GM19468 (cell line): ENCODE data around the gene TLR3.
"Not testable (repeated sequence)": the region's sequence is repeated elsewhere in the genome, so short reads cannot be mapped to it uniquely, and the experiment has no call there.

Experiments
- ATAC-seq: cut with Tn5 transposase; IDR thresholded peaks from one replicate; pipeline ENCODE4 v1.9.1; 2021; ENCODE audit warnings: mild to moderate bottlenecking, moderate library complexity, moderate number of reproducible peaks; ENCODE audit not compliant: unreplicated experiment; ENCODE audit errors: extremely low read depth

TLR3 gene

GRCh38 chr4:186040316-186040715 lies 28.6 kb upstream of the TLR3 start:
- ATAC-seq = no peak

DNA sequence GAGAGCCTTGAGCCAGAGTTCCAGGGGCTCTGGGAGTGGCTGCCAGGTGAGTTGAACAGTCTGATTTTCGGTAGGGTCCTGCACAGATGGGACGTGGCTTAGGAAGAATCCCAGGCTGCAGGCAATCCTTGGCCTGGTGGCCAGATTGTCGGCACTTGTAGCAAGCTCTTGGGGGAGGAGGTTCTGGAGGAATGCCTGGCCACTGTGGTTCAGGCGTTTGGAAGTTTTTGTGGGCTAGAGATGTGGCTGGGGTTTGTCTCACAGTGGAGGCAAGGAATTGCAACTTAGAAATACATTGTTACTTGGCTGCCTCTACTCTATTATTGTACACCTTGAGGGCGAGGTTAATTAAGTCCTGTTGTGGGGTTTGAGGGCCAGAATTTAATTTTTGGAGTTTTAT lies 21.5 kb upstream of the TLR3 start:
- not testable (repeated sequence) for ATAC-seq

DNA sequence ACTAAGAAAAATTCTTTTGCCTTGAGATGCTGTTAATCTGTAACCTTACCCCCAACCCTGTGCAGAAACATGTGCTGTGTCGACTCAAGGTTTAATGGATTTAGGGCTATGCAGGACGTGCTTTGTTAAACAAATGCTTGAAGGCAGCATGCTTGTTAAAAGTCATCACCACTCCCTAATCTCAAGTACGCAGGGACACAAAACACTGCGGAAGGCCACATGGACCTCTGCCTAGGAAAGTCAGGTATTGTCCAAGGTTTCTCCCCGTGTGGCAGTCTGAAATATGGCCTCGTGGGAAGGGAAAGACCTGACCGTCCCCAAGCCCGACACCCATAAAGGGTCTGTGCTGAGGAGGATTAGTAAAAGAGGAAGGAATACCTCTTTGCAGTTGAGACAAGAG lies 18.8 kb upstream of the TLR3 start:
- not testable (repeated sequence) for ATAC-seq

- no peak for ATAC-seq
These were observed 17.9 kb upstream of the TLR3 start for GRCh38 chr4:186051096-186051495.

GRCh38 chr4:186058253-186058979 lies 10.5 kb upstream of the TLR3 start:
- peak; percentile 94 for ATAC-seq

- ATAC-seq = no peak
These were observed 10.0 kb upstream of the TLR3 start for GRCh38 chr4:186058980-186059316.

- ATAC-seq = no peak
These were observed 7.0 kb upstream of the TLR3 start for GRCh38 chr4:186061921-186062320.

- peak; percentile 80 for ATAC-seq
These were observed 1.1 kb upstream of the TLR3 start for GRCh38 chr4:186067757-186068385.

DNA sequence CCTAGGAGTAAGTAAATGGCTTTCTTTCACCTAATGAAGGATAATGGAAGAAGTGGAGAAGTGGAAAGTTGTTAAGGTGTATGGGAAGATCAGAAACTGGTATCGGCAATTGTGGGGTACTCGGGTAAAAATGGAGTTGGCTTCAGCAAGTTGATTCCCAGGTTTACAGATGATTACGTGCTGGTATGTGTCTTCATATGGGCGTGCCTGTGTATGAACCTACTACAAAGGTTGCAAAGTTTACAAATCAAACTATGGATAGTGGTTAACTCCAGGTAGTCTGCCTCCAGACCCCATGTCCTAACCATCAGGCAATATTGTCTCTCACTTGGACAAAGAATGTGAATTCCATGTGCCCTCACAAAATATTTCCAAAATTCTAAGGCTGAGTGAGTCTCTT lies 773 bp downstream of the TLR3 start:
- ATAC-seq = no peak

GRCh38 chr4:186072516-186072915 lies 3.6 kb downstream of the TLR3 start:
- ATAC-seq = no peak

GRCh38 chr4:186074189-186074588 lies 5.2 kb downstream of the TLR3 start:
- ATAC-seq = no peak

GRCh38 chr4:186078981-186079638 lies 10.2 kb downstream of the TLR3 start:
- ATAC-seq = no peak

- no peak for ATAC-seq
These were observed 10.7 kb downstream of the TLR3 start for GRCh38 chr4:186079694-186080093.

DNA sequence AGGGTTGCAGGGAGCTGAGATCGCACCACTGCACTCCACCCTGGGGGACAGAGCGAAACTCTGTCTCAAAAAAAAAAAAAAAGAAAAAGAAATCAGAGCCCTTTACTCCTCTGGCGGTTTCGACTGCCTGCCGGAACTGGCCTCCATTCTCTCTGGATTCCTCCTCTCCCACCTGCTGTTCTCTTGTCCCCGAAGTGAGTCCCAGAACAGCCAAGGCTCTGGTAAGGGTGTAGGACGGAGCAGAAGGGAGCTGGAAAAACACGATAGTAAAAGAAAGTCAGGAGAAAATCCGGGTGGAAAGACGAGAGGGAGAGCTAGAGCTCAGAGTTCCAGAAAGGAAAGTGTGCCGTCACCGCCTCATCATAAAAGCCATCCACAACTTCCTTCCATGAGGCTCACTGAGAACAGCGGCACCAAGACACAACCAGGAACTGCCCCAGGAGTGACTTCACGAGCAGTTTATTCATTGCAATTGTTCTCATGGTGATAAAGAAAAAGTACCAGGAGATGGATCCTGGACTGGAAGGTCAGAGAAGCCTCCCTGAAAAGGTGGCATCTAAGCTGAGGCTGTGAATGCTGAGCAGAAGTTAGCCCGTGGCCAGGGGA lies 12.3 kb downstream of the TLR3 start:
- no peak for ATAC-seq

GRCh38 chr4:186082221-186082620 lies 13.3 kb downstream of the TLR3 start:
- no peak for ATAC-seq

DNA sequence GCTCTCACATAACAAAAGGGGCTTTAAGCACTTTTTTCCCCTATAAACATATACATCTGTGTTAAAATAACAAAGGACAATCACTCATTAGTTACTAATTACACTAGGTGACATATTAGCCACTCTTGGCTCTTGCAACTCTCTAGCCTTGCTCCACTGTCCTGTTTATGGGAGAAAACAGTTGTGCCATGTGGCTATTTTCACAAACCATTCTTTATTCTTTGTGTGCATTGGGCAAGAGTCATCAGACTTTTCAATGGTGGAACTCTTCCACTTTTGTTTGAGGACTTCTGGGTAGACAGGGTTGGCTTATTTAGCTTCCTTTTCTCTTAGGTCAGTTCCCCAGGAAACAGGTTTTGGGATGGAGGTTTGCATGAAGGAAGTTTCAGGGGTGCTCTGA lies 19.6 kb downstream of the TLR3 start:
- no peak for ATAC-seq

GRCh38 chr4:186092296-186092695 lies 23.3 kb downstream of the TLR3 start:
- ATAC-seq = no peak

DNA sequence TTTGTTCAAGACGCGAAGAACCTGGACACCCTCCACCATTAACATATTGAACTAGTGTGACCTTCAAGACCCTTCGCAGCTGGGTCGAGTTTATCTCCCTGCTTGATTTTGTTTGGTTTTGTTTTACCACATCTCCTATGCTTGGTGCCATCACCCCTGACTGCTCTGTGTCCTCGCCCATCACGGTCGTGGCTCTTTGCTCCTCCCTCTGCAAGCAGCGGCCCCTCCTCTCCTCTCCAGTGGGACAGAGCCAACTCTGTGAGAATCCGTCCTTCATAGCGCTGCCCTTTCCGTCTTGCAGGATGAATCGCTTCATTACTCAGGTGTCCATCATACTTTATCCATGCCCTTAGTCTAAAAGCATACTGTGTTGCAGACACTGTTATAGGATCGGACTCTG lies 26.4 kb downstream of the TLR3 start:
- no peak for ATAC-seq

DNA sequence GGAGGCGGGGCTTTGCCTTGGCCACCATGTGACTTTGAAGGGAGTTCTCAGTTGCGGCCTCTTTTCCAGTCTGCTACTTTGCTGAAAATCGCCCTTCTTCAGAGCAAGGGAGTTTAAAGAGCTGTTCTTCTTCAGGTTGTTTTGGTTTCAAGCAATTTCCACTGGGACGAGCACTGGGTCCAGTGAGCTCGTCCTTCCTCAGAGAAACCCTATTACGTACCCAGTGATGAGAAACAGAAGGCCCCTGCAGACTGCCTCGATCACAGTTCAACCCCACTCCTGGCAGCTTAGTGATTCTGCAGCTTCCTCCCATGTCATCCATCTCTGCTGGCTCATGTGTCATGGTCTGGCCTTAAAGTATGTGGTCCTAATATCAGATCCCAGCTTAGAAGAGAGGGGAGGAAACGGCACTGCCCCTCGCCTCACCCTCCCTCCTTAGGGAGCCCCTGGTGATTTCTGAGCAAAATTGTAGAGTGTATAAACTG lies 27.8 kb downstream of the TLR3 start:
- no peak for ATAC-seq

DNA sequence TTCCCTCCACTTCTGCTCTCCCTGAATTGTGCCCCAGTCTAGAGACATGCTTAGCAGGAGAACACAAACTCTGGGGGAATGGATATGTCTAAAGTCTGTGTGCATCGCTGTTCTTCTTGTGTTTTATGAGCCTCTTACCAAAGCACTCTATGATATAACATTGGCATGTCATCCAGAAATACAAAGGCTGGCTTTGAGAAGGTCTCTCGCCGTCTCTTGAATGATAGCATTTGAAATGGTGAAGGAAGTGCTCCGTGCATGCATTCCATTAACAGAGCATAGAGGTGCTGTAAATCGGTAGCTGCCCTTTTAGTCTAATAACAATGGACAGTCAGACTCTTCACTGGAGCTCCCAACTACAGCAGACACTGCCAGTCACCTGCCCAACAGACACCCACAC lies 28.4 kb downstream of the TLR3 start:
- ATAC-seq = no peak

DNA sequence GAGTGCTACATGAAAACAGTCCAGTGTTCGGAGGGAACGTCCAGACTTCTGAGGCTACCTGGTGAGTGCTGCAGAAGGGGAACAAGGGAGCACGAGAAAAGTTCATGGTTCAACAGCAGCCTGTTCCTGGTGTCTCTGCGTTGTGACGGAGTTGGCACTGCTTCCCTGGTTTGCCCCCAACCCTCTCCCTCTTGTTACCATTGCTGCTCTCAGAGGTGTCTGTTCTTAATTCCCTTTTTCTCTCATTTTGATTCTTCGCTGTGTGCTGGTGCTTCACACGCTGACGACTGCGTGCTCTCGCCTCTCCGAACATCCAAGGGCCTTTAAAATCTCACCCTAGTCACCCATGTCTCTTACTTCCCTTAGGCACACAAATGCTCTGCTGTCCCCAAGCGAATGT lies 34.0 kb downstream of the TLR3 start:
- no peak for ATAC-seq
